SW 1271 (cell line): ENCODE measurements around the gene TMED9.

Experiments used
- DNase-seq, 2 experiments: peaks; one replicate each; lab custom pipeline; 2025; lab: John Stamatoyannopoulos, UW

TMED9 gene

GRCh38 chr5:177578316-177578715 is 13.7 kb upstream of the TMED9 start:
- no peak for DNase-seq

GRCh38 chr5:177588413-177588909 is 3.5 kb upstream of the TMED9 start:
- no peak for DNase-seq

- no peak for DNase-seq
These were observed 1.6 kb upstream of the TMED9 start for GRCh38 chr5:177590406-177590805.

GRCh38 chr5:177591690-177592009 is 353 bp upstream of the TMED9 start:
- no peak for DNase-seq

- no peak for DNase-seq
These were observed 902 bp downstream of the TMED9 start for GRCh38 chr5:177592905-177593304.

- no peak for DNase-seq
These were observed 1.5 kb downstream of the TMED9 start for GRCh38 chr5:177593511-177593910.

- no peak for DNase-seq
These were observed 2.1 kb downstream of the TMED9 start for GRCh38 chr5:177594071-177594470.

- DNase-seq = no peak
These were observed 3.1 kb downstream of the TMED9 start for GRCh38 chr5:177595026-177595585.

- DNase-seq = no peak
These were observed 4.2 kb downstream of the TMED9 start for GRCh38 chr5:177595991-177596774.

GRCh38 chr5:177596775-177597238 is 4.8 kb downstream of the TMED9 start:
- DNase-seq = no peak

- no peak for DNase-seq
These were observed 6.5 kb downstream of the TMED9 start for GRCh38 chr5:177598477-177598876.

- DNase-seq = peak in 1 of 2 experiments; percentile 77
These were observed 7.9 kb downstream of the TMED9 start, which contains the start of gene B4GALT7 for GRCh38 chr5:177599731-177600507. B4GALT7 (plus strand) TSS chr5:177600132; CDS start chr5:177600211, 79 bp downstream.

GRCh38 chr5:177600508-177601018 is 8.6 kb downstream of the TMED9 start:
- no peak for DNase-seq

- DNase-seq = no peak
These were observed 9.1 kb downstream of the TMED9 start for GRCh38 chr5:177601126-177601525.

GRCh38 chr5:177601577-177602457 is 9.8 kb downstream of the TMED9 start:
- DNase-seq = no peak

GRCh38 chr5:177602458-177602830 is 10.4 kb downstream of the TMED9 start:
- no peak for DNase-seq

- DNase-seq = no peak
These were observed 11.6 kb downstream of the TMED9 start for GRCh38 chr5:177603631-177604030.

- no peak for DNase-seq
These were observed 12.1 kb downstream of the TMED9 start for GRCh38 chr5:177604116-177604521.

GRCh38 chr5:177604656-177605055 is 12.7 kb downstream of the TMED9 start:
- no peak for DNase-seq

- no peak for DNase-seq
These were observed 13.1 kb downstream of the TMED9 start for GRCh38 chr5:177605078-177605477.

- DNase-seq = no peak
These were observed 13.7 kb downstream of the TMED9 start for GRCh38 chr5:177605667-177606066.
